ENCODE data around the gene ERC2.

DNA sequence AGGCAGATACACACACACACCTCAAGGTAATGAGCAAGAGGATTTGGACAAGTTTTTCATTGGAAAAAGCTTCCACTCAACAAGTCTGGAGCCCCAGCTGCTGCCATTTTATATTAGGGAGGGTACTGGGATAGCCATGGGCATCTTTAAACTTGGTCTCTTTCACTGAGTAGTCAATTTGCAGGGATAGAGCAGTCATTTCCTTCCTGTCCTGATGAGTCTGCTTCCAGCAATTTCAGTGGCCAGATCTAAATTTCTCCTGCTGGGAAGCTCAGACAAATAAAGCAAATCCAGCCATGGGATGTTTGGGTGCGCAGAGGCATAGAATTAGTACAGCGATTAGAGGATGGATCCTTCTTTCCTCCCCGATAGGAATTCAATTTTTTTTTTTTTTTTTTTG lies 874 bp upstream of the ERC2 start:
- TF ChIP-seq ESRRG (CRISPR knock-in tag; IDR thresholded peaks at IDR 0.05) (no peak), SNAI2 (CRISPR knock-in tag; IDR thresholded peaks at IDR 0.05) (no peak)

Measured in SK-N-SH treated with all-trans-retinoic acid at 6 μM for 48 hours (cell line).